HG02840 (cell line): Measurements from ENCODE around the gene RNF19B.

ENCODE experiments used
- ATAC-seq: cut with Tn5 transposase; IDR thresholded peaks from one replicate; pipeline ENCODE4 v1.9.1; 2021; ENCODE audit warnings: mild to moderate bottlenecking, moderate library complexity, moderate number of reproducible peaks; ENCODE audit not compliant: unreplicated experiment, low FRiP score

RNF19B gene

DNA sequence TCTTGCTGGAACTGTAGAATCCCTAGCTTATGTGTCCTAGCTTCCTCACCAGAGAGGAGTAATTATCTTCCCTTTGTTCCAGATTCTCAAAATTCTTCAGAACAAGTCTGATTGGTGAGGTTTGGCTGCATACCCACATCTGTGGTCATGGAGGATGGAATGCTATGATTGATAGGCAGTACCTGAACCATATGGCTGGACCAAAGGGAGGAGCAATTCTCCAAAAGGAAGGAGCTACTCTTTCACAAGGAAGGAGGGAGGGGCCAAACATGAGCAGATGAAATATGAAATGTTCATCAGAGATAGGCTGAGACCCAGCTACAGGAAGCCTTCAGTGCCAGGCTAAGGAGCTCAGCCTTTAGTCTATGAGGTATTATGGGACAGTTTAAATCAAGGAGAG, 5.0 kb upstream of the RNF19B start:
- no peak for ATAC-seq

DNA sequence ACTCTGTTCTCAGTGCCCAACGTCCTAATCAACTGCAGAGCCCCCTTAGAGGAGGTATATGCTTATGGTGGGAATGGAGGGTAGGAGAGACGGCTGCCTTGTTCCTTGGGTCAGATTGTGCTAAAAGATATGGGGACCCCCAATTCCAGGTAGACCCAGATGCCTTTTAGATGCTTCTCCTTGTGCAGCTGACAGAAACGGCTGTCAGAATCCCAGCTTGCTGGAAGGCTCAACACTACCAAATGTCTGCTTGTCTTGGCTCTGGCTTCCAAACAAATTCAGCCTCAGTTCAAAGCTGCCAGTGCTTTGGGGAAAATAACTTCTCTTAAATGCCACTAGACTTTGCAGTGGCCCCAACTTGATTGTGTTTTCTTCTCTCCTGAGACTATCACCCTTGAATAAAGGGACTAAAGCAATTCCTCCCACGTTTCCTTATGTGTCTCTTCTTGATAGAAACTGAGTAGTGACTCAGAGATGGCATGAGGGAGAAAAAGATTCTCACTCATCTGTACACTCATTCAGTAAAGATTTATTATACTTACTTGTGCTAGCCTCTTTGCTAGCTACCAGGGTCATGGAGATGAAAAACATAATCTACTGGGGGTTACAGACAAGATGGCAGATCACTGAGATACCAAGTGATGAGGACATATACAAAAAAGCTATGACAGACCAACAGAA, 3.4 kb upstream of the RNF19B start:
- no peak for ATAC-seq

DNA sequence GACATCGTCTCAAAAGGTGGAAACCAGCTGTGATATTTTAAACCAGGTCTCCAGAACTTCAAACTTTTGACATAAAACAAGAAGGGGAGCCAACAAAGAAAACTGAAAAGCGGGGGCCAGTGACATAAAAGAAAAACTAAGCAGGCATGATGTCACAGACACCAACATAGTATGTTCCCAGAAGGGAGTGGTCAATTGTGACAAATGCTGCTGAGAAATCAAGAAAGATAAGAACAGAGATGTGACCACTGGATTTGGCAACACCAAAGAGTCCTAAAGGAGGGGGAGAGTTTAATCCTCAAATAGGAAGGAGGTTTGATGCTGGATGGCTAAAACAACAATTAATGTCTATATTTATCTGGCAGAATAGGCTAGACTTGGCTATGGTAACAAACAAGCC, 2.3 kb upstream of the RNF19B start:
- no peak for ATAC-seq

DNA sequence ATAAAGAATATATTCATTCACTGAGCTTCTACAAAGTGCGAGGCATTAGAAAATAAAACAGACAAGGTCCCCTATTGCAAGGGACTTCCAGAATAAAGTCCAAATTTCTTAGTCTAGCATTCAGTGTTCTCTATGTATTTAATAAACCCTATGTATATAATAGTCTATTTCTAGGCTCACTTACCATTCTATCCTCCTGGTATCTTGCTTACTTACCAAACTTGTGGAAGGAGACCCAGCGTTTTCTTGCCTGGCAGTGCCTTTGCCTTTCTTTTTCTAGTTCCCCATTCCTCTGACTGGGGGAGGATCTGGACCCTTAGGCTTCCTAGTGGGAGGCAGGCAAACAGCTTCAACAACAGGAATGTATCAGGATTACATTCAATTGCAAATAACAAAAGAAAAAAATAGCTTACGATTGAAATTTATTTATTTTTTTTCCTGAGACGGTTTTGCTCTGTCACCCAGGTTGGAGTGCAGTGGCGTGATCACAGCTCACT, 690 bp upstream of the RNF19B start:
- ATAC-seq = no peak

DNA sequence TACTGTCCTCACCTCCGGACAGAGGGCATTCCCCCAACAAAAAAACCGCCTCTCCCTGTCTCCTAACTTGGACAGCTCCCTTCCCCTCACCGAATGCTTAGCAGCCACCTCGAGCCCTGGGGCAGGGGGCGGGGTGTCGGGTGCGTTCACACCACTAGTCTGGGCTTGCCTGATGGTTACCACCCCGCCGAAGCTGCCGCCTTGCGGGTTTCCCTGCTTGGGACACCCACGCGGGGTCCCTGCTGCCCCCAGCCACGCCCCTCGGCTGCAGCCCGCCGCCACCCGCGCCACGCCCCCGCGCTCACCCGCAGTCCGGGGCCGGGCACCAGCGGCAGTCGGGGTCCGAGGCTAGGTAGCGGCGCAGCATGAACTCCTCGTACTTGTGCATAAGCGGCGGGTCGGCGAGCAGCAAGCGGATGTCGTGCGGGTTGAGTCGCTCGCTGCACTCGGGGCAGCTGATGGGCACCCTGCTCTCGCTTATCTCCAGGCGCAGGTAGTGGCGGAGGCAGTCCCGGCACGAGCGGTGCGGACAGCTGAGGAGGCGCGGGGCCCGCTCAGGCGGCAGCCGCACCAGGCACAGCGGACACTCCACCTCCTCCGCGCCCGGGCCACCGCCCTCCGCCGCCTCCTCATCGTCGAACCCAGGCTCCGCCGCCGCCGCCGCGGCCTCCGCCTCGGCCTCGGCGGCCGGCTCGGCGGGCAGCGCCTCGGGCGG, 706 bp downstream of the RNF19B start:
- ATAC-seq = peak; percentile 24

DNA sequence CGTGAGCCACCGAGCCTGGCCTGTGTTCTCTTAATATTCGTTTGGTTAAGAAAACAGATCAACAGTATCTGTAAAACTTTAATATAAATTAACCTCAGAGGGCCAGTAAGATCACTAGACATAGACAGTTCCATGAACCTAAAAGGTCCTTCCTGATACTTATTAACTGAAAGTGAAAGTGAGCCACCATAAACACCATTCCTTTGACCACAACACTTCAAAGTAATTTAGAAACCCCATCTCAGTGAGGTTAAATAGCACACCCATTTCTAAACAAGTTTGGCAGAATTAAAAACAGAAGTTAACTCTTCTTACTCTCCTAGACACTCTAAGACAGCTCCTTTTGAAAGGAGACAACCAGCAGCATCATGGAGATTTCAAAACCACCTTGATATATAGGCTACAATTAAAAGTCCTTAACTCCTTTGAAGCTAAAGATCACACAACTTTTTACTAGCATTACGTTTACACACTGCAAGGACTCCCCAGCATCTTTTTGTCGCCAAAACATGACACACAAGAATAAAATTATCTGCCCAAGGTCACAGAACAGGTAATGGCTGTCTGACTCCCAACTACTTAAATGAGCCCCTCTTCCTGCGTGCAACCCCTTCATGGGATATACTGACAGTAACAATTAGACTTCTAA, 2.2 kb downstream of the RNF19B start:
- ATAC-seq = no peak

DNA sequence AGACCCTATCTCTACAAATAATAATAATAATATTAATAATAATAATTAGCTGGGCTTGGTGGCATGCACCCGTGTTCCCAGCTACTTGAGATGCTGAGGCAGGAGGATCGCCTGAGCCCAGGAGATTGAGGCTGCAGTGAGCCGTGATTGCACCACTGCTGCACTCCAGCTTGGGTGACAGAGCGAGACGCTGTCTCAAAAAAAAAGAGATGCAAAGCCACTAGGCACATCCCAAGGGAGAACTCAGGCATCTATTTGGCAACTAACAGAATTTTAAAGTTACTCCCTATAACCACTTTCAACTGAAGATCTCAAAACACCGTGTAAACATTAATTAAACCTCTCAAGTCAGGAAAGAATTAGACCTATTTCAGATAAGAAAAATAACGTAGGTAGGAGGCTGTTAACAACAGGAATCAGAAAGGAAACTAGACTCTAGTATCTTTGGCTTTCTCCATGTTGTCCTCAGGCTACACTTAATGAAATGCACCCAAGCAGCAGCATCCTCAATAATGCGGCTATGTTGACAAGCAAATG, 3.7 kb downstream of the RNF19B start:
- no peak for ATAC-seq

DNA sequence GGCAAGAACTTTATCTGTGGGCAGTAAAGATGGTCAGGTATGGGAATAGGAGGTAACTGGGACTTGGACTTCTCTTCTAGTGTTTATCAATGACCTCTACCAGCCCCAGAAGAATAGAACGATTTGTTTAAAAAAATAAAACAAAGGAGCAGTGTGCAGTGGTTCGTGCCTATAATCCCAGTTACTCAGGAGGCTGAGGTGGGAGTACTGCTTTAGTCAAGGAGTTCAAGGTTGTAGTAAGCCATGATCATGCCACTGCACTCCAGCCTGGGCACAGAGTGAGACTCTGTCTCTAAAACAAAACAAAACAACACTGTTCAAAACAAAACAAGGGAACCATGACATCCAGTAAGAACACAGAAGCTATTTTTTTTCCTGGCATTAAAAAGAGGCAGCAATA, 4.3 kb downstream of the RNF19B start:
- ATAC-seq = no peak

DNA sequence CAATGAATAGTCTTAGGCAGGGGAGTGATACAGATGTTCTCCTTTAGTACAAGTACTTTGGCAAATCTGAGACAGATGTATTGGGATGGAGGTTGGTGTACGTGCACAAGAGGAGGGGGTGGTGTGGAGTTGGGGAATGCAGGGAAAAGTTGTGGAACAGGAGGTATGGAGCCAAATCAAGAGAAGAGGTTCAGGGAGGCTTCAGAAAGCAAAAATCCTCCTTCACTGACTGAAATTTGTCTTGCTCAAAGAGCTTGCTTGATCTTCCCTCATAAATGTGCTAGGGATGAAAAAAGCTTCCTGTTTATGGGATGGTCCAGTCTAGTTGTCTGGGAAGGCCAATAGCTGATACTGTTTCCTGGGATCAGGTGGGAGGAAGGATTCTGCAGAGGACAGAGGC, 5.8 kb downstream of the RNF19B start:
- no peak for ATAC-seq

DNA sequence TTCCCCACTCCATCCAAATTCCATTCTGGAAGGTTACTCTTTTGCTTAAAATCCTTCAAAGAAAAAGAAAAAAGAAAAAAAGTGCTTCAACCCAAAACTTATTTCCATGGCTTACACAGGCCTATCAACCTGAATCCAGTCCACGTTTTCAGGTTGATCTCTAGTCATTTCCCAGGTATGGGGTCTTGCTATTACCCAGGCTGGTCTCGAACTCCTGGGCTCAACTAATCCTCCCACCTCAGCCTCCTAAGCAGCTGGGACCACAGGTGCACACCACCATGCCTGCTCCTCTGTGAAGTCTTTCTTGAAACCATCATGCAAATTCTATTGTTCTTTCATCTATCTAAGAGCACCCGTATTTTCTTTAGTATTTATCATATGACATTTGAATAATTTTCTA, 7.6 kb downstream of the RNF19B start:
- no peak for ATAC-seq

DNA sequence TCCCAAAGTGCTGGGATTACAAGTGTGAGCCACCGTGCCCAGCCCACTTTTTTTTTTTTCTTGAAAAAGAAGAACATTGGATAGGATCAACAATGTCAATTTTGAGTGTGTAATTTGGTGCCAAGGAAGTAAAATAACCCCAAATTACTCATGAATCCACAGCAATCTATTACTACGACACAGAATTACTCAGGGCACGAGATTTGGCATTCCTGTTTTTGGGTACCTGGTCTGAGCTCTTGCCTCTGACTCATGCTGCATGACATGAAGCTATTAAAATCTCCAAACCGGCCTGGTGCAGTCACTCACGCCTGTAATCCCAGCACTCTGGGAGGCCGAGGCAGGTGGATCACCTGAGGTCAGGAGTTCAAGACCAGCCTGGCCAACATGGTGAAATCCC, 10.4 kb downstream of the RNF19B start:
- no peak for ATAC-seq

DNA sequence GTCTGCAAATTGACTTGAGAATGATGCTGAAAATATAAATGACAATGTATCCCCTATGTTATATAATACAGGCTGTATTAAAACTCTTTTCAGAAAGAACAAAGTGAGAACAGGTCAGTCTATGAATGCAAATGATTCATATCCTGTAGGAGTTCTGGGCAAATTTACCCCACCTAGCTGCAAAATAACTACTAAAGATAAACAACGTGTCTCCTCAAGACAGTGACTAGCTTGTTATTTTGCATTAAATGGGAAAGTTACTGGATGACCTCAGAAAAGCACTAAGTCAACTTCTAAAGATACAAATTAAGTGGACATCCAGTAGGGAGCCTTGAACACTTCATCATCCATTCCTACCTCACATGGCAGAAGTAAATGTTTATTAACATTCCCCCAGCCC, 11.1 kb downstream of the RNF19B start:
- ATAC-seq = no peak

DNA sequence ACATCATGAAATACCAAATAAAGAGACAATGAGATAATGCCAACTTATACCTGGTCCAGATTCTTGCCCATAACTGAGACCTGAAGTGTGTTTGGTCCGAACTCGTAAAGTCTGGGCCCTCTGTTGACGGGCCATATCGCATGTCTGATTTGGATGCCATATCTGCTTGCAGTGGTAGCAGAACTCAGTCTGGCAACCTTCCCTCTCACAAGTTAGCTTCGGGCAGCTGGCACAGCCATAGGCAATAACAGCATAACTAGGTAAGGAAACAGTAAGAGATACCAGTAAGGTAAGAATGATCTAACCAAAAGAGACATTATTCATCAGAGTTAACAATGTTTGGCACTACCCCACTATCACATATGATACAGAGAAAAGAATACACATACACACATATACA, 15.1 kb downstream of the RNF19B start:
- ATAC-seq = no peak

DNA sequence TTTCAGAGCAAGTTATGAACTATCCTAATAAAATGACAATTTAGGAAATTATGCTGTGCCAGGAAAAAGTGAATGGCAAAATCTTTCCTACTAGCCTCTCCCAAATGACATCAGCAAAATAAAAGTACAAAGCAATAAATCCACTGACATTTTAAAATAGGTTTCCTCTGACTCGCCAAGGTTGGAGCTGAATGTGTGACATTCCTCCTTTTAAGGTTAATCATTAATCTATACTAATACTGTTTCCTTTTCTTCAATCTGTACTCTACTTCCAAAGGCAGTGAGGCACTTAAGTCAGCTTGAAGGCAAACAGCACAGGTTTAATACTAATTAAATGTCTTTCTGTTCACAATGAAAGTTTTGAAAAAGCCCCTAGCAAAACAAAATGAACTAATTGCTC, 15.7 kb downstream of the RNF19B start:
- no peak for ATAC-seq

DNA sequence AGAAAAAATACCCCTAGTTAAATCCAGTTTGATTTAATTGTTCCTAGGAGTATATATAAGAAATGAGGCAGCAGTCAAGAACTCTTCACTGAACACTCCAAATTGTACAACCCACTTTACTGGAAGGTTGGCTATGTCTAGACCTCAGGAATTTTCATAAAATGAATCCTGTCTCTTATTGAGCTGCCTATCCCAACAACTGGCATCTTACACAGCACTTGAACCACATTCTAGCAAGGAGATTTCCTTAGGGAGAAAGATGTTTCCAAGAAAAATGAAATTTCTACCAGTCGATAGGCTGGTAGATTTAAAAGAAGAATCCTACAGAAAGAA, 16.3 kb downstream of the RNF19B start:
- ATAC-seq = no peak

DNA sequence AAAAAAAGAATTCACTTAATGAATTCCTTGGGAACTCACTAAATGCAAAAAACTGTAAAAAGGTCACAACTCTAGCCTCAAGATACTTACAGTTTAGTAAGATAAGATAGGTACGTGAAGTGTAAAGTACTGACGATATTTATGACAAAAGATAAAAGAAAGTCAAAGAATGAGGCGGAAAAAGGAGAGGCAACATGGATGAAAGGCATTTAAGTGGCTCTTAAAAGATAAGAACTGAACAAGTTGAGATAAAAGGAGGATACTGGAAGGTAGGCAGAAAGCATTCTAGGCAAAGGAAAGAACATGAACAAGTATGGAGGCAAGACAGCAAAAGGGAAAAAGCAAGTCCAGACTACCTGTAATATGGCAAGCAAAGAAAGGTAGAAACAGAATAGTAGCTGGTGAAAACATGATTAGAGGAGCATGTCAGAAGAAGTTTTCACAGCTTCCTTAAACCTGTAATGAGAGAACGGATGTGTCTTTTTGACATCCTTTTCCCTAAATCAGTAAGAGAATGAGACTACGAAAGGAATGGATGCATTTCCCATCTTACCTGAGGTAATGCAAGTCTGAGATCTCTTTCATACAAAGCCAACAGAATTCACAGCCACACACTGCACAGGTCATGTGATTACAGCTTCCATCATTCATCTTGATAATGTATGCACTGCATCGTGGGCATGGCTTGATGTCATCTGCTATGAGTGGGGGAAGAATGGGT, 16.8 kb downstream of the RNF19B start:
- ATAC-seq = no peak

DNA sequence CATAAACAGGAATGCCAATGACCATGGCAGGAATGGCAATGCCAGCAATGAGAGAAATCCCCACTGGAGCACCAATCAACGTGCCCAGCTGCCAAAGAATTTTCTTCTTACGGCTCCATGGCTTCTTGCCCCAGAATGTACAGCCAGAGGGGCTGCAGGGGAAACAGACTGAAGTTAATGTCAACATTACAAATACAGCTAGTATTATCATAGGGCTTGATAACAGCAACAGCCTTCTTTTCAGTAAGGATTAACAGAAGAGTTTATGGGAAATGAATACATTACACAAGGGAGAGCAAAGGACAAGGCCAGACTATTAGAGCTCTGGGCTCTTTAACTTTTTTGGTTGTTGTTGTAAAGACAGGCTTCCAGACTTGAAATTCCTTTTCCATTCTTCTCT, 18.2 kb downstream of the RNF19B start:
- ATAC-seq = no peak

DNA sequence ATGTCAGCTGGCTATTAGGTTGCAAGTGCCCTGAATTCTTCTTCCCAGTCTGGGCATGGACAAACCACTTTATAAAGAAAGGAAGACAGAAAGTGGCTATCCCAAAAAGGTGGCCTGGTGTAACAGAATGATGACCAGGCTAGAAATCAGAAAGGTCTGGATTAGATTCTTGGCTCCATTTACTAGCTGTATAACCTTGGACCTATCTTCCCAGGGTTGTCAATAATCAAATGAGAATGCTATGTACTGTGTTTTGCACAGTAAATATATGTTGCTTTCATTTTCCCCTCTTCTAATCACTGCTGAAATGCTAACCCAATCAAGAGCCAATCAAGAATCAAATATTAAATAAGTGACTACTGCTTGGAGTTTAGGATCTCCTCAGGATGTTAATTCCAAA, 20.4 kb downstream of the RNF19B start:
- ATAC-seq = no peak

DNA sequence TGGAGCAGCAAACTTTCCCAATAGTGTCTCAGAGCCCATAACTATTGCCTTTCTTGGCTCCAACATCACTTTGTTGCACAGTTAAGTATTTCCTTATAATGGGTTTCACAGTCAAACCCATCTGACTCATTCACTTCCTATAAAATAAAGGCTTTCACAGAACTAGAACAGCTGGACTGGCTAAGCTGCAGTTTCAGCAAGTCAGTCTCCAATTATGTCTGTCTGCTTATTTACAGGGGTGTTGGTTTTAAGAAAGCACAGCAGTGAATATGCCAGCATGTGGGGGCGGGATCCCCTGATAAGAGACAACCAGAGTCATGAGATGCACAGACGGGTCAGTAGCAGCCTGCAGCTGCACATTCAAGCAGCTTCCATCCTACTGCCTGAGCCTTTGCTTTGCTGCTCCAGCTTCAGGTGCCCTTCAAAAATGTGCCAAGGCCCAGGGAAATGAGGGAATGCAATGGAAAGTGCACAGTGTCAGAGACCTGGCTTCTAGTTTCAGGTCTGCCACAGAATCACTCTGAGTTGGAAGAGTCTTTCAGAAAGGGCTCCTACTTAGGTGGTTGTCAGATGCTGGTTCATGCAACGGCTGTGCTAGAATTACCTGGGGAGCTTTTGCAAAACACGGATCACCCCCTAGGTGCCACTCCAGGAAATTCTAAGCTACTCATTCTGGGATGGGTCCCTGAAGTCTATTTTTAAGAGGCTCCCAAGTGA, 24.8 kb downstream of the RNF19B start:
- no peak for ATAC-seq

DNA sequence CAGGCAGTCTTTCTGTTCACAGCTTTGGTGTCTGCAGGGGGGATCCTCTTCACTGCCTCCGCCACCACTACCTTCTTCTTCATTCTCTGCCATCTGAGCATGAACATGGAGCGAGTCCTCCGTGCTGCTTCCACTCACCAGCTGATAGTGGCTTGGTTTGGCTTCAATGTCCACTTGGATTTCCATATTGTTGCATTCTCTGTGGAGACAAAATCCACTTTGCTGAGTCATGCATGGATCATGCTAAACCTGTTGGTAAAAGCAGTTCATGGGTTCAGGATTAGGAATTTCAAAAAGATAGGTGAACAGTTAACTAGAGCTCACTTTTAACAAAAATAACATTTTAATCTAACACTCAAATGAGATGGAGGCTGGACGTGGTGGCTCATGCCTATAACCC, 27.5 kb downstream of the RNF19B start:
- ATAC-seq = no peak
